Skeletal muscle satellite cell (primary cell): ENCODE measurements around the gene DNAI7.

Experiments used
- H3K27me3 ChIP-seq: 2 replicates; pipeline ENCODE4 v1.7.0; 2013; ENCODE audit warnings: low read length; ENCODE audit not compliant: control insufficient read depth, insufficient read depth
- H3K36me3 ChIP-seq: 2 replicates; pipeline ENCODE4 v1.7.0; 2013; ENCODE audit warnings: mild to moderate bottlenecking, control low read depth, low read length; ENCODE audit not compliant: insufficient read depth
- H3K4me1 ChIP-seq: 2 replicates; pipeline ENCODE4 v1.7.0; 2013; ENCODE audit warnings: low read length; ENCODE audit not compliant: control insufficient read depth, insufficient read depth
- H3K4me2 ChIP-seq: 2 replicates; pipeline ENCODE4 v1.7.0; 2013; ENCODE audit warnings: mild to moderate bottlenecking, low read length
- H3K4me3 ChIP-seq: 2 replicates; pipeline ENCODE4 v1.7.0; 2013; ENCODE audit warnings: low read length
- H3K9ac ChIP-seq: 2 replicates; pipeline ENCODE4 v1.7.0; 2013; ENCODE audit warnings: mild to moderate bottlenecking, low read depth, low read length, moderate library complexity
- H3K9me3 ChIP-seq: replicated peaks from 2 replicates; pipeline ENCODE4 v1.7.0; 2013; ENCODE audit warnings: mild to moderate bottlenecking, control low read depth, low read length

The DNAI7 gene

GRCh38 chr12:25200703-25201102 is 5.7 kb upstream of the DNAI7 start:
- peaks cover 6% of the 10 kb centered on the region for H3K36me3 ChIP-seq
- H3K27me3 ChIP-seq, result no peaks in the 10 kb centered on the region
- H3K4me3 ChIP-seq, result no peak overlapping the region
- H3K9me3 ChIP-seq, result no peaks in the 10 kb centered on the region
- no peak overlapping the region for H3K4me2 ChIP-seq
- peaks cover 8% of the 10 kb centered on the region for H3K4me1 ChIP-seq
- no peak overlapping the region for H3K9ac ChIP-seq

- Histone ChIP-seq H3K36me3 (no peaks in the 10 kb centered on the region), H3K4me3 (no peak overlapping the region), H3K9me3 (no peaks in the 10 kb centered on the region), H3K4me2 (no peak overlapping the region), H3K4me1 (peaks cover 15% of the 10 kb centered on the region), H3K9ac (no peak overlapping the region), H3K27me3 (no peaks in the 10 kb centered on the region)
These were observed 2.6 kb upstream of the DNAI7 start for GRCh38 chr12:25197608-25198007.

- Histone ChIP-seq H3K9ac (peak overlapping the region; percentile 94), H3K4me1 (peaks cover 13% of the 10 kb centered on the region), H3K4me3 (peak overlapping the region; percentile 94), H3K27me3 (no peaks in the 10 kb centered on the region), H3K9me3 (no peaks in the 10 kb centered on the region), H3K36me3 (no peaks in the 10 kb centered on the region), H3K4me2 (peak overlapping the region; percentile 98)
These were observed 271 bp downstream of the DNAI7 start for GRCh38 chr12:25194722-25195055.

- Histone ChIP-seq H3K4me3 (peak overlapping the region; percentile 94), H3K4me1 (peaks cover 17% of the 10 kb centered on the region)
These were observed 746 bp downstream of the DNAI7 start for GRCh38 chr12:25194214-25194613.

GRCh38 chr12:25190793-25191192 is 4.2 kb downstream of the DNAI7 start:
- no peak overlapping the region for H3K9ac ChIP-seq
- peaks cover 37% of the 10 kb centered on the region for H3K4me1 ChIP-seq
- no peaks in the 10 kb centered on the region for H3K27me3 ChIP-seq
- H3K4me3 ChIP-seq, result no peak overlapping the region
- no peaks in the 10 kb centered on the region for H3K36me3 ChIP-seq
- no peak overlapping the region for H3K4me2 ChIP-seq
- H3K9me3 ChIP-seq, result no peaks in the 10 kb centered on the region

More at GRCh38 chr12:25194214-25194613, 746 bp downstream of the DNAI7 start:
- Histone ChIP-seq H3K27me3 (no peaks in the 10 kb centered on the region), H3K4me2 (peak overlapping the region; percentile 98), H3K36me3 (no peaks in the 10 kb centered on the region), H3K9ac (peak overlapping the region; percentile 94), H3K9me3 (no peaks in the 10 kb centered on the region)

GRCh38 chr12:25189656-25190055 is 5.3 kb downstream of the DNAI7 start:
- peaks cover 34% of the 10 kb centered on the region for H3K4me1 ChIP-seq
- no peak overlapping the region for H3K4me3 ChIP-seq
- H3K9ac ChIP-seq, result no peak overlapping the region
- no peaks in the 10 kb centered on the region for H3K9me3 ChIP-seq
- no peaks in the 10 kb centered on the region for H3K36me3 ChIP-seq
- H3K4me2 ChIP-seq, result no peak overlapping the region
- no peaks in the 10 kb centered on the region for H3K27me3 ChIP-seq

- no peak overlapping the region for H3K4me3 ChIP-seq
These were observed 7.2 kb downstream of the DNAI7 start for GRCh38 chr12:25187781-25188180.

GRCh38 chr12:25186788-25187402 is 8.1 kb downstream of the DNAI7 start:
- Histone ChIP-seq H3K4me1 (peaks cover 29% of the 10 kb centered on the region), H3K9ac (no peak overlapping the region), H3K4me3 (no peak overlapping the region), H3K9me3 (no peaks in the 10 kb centered on the region), H3K36me3 (no peaks in the 10 kb centered on the region), H3K4me2 (no peak overlapping the region), H3K27me3 (no peaks in the 10 kb centered on the region)

More at GRCh38 chr12:25187781-25188180, 7.2 kb downstream of the DNAI7 start:
- Histone ChIP-seq H3K9me3 (no peaks in the 10 kb centered on the region), H3K36me3 (no peaks in the 10 kb centered on the region), H3K4me1 (peaks cover 29% of the 10 kb centered on the region), H3K9ac (no peak overlapping the region), H3K27me3 (no peaks in the 10 kb centered on the region), H3K4me2 (no peak overlapping the region)

GRCh38 chr12:25186038-25186787 is 8.7 kb downstream of the DNAI7 start:
- no peak overlapping the region for H3K9ac ChIP-seq

GRCh38 chr12:25184132-25184531 is 10.8 kb downstream of the DNAI7 start:
- Histone ChIP-seq H3K36me3 (no peaks in the 10 kb centered on the region), H3K27me3 (peaks cover 3% of the 10 kb centered on the region), H3K9me3 (no peaks in the 10 kb centered on the region), H3K4me3 (no peak overlapping the region), H3K9ac (no peak overlapping the region), H3K4me2 (no peak overlapping the region), H3K4me1 (peaks cover 22% of the 10 kb centered on the region)

More at GRCh38 chr12:25186038-25186787, 8.7 kb downstream of the DNAI7 start:
- no peak overlapping the region for H3K4me2 ChIP-seq
- no peak overlapping the region for H3K4me3 ChIP-seq
- no peaks in the 10 kb centered on the region for H3K36me3 ChIP-seq
- H3K27me3 ChIP-seq, result no peaks in the 10 kb centered on the region
- H3K4me1 ChIP-seq, result peaks cover 29% of the 10 kb centered on the region
- H3K9me3 ChIP-seq, result no peaks in the 10 kb centered on the region

- no peaks in the 10 kb centered on the region for H3K36me3 ChIP-seq
- H3K4me2 ChIP-seq, result no peak overlapping the region
These were observed 12.2 kb downstream of the DNAI7 start for GRCh38 chr12:25182765-25183164.

GRCh38 chr12:25162866-25163265 is 32.1 kb downstream of the DNAI7 start:
- no peak overlapping the region for H3K9ac ChIP-seq
- no peak overlapping the region for H3K4me3 ChIP-seq
- peaks cover 23% of the 10 kb centered on the region for H3K27me3 ChIP-seq
- H3K4me1 ChIP-seq, result no peaks in the 10 kb centered on the region
- H3K4me2 ChIP-seq, result no peak overlapping the region
- H3K36me3 ChIP-seq, result no peaks in the 10 kb centered on the region
- H3K9me3 ChIP-seq, result no peaks in the 10 kb centered on the region

More at GRCh38 chr12:25182765-25183164, 12.2 kb downstream of the DNAI7 start:
- peaks cover 3% of the 10 kb centered on the region for H3K27me3 ChIP-seq
- peaks cover 9% of the 10 kb centered on the region for H3K4me1 ChIP-seq
- no peaks in the 10 kb centered on the region for H3K9me3 ChIP-seq
- no peak overlapping the region for H3K4me3 ChIP-seq
- H3K9ac ChIP-seq, result no peak overlapping the region
